T-helper 1 cell treated with Interleukin-12 subunit alpha and Interleukin-12 subunit beta and Interleukin-4 antibody, amounts not matched to agents 30 μg/mL and 1 μg/mL, for 36 hours (primary cell): ENCODE measurements around the gene MATR3.
A peak's percentile ranks its signal among the peaks of the same experiment; 100 is the strongest.

ENCODE experiments used
- H3K27ac Mint-ChIP-seq: one replicate; pipeline ENCODE4 v1.8.0; 2021; ENCODE audit warnings: mild to moderate bottlenecking, mixed read lengths
- H3K27me3 Mint-ChIP-seq: one replicate; pipeline ENCODE4 v1.8.0; 2021; ENCODE audit warnings: low read depth, mixed read lengths
- H3K36me3 Mint-ChIP-seq: one replicate; pipeline ENCODE4 v1.8.0; 2021; ENCODE audit warnings: low read depth, mixed read lengths
- H3K4me1 Mint-ChIP-seq: one replicate; pipeline ENCODE4 v1.8.0; 2021; ENCODE audit warnings: low read depth, mixed read lengths
- H3K4me3 Mint-ChIP-seq: one replicate; pipeline ENCODE4 v1.8.0; 2021; ENCODE audit warnings: mild to moderate bottlenecking, moderate library complexity, mixed read lengths
- H3K9me3 Mint-ChIP-seq: one replicate; pipeline ENCODE4 v1.8.0; 2021; ENCODE audit warnings: mixed read lengths

Gene MATR3, protein sequence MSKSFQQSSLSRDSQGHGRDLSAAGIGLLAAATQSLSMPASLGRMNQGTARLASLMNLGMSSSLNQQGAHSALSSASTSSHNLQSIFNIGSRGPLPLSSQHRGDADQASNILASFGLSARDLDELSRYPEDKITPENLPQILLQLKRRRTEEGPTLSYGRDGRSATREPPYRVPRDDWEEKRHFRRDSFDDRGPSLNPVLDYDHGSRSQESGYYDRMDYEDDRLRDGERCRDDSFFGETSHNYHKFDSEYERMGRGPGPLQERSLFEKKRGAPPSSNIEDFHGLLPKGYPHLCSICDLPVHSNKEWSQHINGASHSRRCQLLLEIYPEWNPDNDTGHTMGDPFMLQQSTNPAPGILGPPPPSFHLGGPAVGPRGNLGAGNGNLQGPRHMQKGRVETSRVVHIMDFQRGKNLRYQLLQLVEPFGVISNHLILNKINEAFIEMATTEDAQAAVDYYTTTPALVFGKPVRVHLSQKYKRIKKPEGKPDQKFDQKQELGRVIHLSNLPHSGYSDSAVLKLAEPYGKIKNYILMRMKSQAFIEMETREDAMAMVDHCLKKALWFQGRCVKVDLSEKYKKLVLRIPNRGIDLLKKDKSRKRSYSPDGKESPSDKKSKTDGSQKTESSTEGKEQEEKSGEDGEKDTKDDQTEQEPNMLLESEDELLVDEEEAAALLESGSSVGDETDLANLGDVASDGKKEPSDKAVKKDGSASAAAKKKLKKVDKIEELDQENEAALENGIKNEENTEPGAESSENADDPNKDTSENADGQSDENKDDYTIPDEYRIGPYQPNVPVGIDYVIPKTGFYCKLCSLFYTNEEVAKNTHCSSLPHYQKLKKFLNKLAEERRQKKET

DNA sequence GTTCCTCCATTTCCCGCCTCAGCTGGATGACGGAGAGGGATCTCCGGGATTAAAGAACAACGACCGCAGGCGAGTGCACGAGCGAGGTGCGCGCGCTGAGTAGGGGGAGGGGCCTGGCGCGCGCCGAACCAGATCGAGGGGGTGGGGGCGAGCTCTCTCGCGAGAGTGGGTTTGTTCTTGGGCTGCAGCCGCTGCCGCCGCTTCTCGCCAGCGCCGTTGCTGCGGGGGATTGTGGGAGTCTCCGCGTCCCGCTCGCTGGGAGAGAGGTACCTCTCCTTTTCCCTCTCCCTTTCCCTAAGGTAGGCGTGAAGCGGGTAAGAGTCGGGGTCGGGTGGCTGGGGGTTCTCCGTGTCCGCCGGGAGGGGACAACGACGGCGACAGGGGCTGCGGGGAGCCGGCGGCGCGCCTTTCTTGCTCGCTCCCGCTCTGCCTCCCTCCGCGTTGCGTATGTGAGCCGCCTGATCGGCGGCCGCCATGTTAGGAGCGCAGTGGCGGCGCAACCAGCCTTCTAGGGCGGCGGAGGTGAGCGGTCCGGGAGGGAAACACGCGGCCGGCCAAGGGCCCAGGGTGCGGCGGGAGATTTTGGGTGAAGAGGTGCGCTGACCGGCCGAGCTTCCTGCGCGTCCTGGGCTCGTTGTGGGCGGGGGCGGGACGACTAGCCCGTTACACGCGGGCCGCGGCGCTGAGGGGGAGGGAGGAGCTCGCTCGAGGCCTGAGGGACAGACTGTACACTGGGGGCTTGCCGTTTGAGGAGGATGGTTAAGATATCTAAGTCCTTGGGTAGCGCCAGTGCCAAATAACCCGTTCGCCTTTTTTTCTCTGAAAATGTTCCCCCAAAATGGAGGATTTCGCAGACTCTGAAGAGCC is at the start of gene MATR3:
TSS of gene MATR3 (plus strand) at position 234 of the 867 bp plus-strand sequence. CDS start 13,676 bp downstream, outside the sequence.
- peak within 1 kb of the TSS; percentile 97 for H3K27ac Mint-ChIP-seq
- no peaks in the 10 kb centered on the region for H3K9me3 Mint-ChIP-seq
- peak within 1 kb of the TSS; percentile 94 for H3K4me3 Mint-ChIP-seq
- H3K27me3 Mint-ChIP-seq = no peaks in the 10 kb centered on the region
- H3K4me1 Mint-ChIP-seq = peaks cover 37% of the 10 kb centered on the region
- H3K36me3 Mint-ChIP-seq = peaks cover 8% of the 10 kb centered on the region

DNA sequence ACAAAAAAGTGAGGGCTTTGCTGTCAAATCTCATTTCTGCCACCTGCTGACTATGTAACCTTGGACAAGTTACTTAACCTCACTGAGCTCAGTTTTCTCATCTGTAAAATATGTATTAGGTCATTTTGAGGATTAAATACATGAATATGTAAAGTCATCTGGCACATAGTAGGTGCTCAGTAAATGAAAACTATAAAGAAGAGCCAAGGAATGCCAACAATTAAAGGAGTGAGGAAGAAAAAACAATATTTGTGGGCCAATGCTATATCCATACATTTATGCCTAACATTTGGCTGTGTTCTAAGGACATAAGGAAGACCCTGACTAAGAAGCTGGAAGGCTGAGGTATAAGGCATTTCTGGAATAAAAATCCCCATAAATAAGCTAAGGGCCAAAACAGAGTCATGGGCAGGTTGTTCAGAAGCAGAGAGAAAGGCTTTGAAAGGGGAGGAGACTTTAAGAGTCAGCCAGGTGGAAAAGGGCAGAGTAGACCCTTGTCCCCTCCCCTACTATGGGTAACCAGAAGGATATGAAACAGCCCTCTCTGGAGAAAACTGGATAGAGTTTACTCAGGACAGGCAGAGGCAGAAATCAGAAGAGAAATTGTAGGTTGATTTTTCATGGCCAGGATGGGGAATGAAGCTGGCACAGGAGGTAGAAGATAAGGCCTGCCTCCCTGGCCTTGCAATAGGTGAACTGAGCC is 47.8 kb upstream of the MATR3 start:
- H3K36me3 Mint-ChIP-seq = no peaks in the 10 kb centered on the region
- H3K4me3 Mint-ChIP-seq = no peak overlapping the region
- peak overlapping the region; percentile 35 for H3K27ac Mint-ChIP-seq
- H3K4me1 Mint-ChIP-seq = peaks cover 8% of the 10 kb centered on the region
- H3K27me3 Mint-ChIP-seq = peaks cover 11% of the 10 kb centered on the region
- H3K9me3 Mint-ChIP-seq = no peaks in the 10 kb centered on the region

DNA sequence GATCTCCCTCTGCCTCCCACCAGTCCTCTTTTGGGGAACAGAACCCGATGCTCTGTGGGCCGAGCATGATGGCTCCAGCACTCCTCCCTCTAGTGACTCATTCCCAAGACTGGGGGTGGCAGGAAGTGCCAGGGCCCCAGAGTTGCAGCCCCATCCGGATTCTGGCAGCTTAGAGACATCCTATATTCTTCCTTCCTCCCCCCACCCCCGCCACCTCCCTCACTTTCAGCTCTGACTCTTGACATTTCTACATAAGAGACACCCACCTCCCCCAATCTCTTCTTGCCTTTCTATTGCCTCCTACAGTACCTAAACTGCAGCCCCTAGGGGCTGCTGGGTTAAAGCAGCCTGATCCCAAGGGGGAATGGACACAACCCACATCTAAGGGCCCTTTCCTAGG is 47.1 kb upstream of the MATR3 start:
- H3K4me3 Mint-ChIP-seq = no peak overlapping the region
- H3K27me3 Mint-ChIP-seq = peaks cover 5% of the 10 kb centered on the region
- peak overlapping the region; percentile 65 for H3K27ac Mint-ChIP-seq
- peaks cover 9% of the 10 kb centered on the region for H3K4me1 Mint-ChIP-seq
- no peaks in the 10 kb centered on the region for H3K9me3 Mint-ChIP-seq
- H3K36me3 Mint-ChIP-seq = no peaks in the 10 kb centered on the region

DNA sequence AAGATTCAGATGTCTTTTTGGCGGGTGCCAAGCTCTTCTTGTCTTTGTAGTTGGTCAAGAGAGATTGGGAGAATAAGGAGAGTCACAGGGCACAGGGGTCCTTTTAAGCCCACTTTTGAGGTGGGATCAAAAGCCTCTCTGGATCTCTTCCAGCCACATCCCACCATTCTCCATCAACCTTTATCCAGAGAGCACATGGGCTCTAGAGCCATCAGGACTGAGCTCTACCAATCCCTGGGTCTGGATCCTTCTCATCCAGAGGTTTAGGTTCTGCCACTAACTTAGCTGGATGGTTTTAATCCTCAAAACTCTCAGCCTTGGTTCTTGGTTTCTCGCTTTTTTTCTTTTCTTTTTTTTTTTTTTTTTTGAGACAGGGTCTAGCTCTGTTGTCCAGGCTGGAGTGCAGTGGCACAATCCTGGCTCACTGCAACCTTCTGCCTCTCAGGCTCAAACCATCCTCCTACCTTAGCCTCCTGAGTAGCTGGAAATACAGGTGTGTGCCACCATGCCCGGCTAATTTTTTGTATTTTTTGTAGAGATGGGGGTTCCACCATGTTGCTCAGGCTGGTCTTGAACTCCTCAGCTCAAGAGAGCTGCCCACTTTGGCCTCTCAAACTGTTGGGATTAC is 44.6 kb upstream of the MATR3 start:
- Mint-ChIP-seq H3K4me1 (peaks cover 9% of the 10 kb centered on the region), H3K27me3 (no peaks in the 10 kb centered on the region), H3K9me3 (no peaks in the 10 kb centered on the region), H3K4me3 (no peak overlapping the region), H3K27ac (no peak overlapping the region), H3K36me3 (no peaks in the 10 kb centered on the region)

DNA sequence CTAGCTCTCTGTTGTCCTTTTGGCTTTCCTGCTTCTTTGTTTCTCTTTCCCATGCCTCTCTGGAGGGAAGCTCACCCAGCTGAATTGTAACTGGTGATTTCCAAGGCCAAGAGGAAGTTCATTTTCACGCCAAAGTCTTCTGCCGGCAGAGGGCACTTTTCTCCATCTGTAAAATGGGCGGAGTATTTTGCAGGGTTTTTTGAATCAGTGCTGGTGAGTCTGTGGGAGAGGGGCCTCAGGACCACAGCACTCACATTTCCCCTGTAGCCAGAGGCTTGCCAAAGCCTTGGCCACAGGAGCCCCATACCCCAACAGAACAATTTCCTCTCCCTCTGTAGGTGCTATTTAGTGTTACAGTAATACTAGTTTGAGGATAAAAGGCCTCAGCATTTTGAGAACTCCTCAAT is 42.3 kb upstream of the MATR3 start:
- Mint-ChIP-seq H3K9me3 (no peaks in the 10 kb centered on the region), H3K36me3 (no peaks in the 10 kb centered on the region), H3K4me3 (no peak overlapping the region), H3K4me1 (peaks cover 8% of the 10 kb centered on the region), H3K27me3 (no peaks in the 10 kb centered on the region), H3K27ac (no peak overlapping the region)

DNA sequence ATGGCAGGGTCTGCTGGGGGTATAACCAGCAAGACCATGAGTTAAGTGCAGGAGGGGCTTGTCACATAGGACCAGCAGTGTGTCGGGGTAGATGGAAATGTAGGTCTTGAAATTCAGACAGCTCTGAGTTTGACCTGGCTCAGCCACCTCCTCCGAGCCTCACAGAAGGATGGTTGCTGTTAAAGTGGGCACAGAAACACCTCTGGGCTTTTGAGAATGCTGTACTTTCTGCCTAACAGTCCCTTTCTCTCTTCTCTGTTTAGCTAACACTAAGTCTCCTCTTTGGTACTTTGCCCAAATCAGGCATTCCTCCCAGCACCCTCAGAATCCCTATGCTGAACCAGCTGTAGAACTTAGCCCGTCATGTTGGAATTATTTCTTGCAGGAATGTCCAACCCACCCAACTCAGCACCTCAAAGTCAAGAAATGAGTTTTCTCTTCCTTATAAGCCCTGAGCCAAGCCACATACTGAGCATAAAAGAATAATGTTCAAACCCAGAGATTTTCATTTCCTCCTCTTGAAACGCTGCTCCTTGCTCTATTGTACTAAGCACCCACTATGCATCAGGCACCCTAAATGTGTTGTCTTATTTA is 41.7 kb upstream of the MATR3 start:
- H3K36me3 Mint-ChIP-seq = no peaks in the 10 kb centered on the region
- peaks cover 3% of the 10 kb centered on the region for H3K4me1 Mint-ChIP-seq
- no peak overlapping the region for H3K27ac Mint-ChIP-seq
- H3K4me3 Mint-ChIP-seq = no peak overlapping the region
- H3K9me3 Mint-ChIP-seq = no peaks in the 10 kb centered on the region
- no peaks in the 10 kb centered on the region for H3K27me3 Mint-ChIP-seq

DNA sequence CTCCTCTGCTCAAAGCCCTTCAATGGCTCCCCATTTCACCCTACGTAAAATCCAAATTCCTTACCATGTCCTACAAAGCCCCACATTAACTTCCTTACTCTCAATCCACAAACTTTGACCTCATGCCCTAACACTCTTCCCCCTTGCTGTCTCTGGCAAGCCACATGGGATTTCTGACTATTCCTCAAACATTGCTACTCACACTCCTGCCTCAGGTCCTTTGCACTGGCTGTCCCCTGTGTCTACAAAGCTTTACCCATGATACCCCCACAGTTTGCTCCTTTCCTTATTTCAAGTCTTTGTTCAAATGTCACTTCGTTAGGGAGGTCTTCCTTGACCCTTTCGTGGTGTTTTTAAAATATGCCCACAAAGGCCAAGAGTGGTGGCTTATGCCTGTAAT is 40.4 kb upstream of the MATR3 start:
- H3K27ac Mint-ChIP-seq = no peak overlapping the region
- H3K27me3 Mint-ChIP-seq = peaks cover 2% of the 10 kb centered on the region
- H3K36me3 Mint-ChIP-seq = no peaks in the 10 kb centered on the region
- H3K4me3 Mint-ChIP-seq = no peak overlapping the region
- no peaks in the 10 kb centered on the region for H3K9me3 Mint-ChIP-seq
- peaks cover 2% of the 10 kb centered on the region for H3K4me1 Mint-ChIP-seq

DNA sequence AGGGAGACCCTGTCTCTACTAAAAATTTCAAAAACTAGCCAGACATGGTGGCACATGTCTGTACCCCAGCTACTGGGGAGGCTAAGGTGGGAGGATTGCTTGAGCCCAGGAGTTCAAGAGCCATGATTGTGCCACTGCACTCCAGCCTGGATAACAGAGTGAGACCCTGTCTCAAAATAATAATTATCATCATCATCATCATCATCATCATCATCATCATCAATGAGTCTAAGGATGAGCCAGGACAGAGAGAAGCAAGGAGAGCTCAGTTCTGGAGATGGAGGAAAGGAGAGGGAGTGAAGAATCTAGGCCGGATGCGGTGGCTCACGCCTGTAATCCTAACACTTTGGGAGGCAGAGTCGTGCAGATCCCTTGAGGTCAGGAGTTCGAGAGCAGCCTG is 36.7 kb upstream of the MATR3 start:
- H3K4me1 Mint-ChIP-seq = peaks cover 1% of the 10 kb centered on the region
- H3K4me3 Mint-ChIP-seq = no peak overlapping the region
- no peaks in the 10 kb centered on the region for H3K9me3 Mint-ChIP-seq
- H3K27me3 Mint-ChIP-seq = peaks cover 33% of the 10 kb centered on the region
- no peaks in the 10 kb centered on the region for H3K36me3 Mint-ChIP-seq
- no peak overlapping the region for H3K27ac Mint-ChIP-seq

DNA sequence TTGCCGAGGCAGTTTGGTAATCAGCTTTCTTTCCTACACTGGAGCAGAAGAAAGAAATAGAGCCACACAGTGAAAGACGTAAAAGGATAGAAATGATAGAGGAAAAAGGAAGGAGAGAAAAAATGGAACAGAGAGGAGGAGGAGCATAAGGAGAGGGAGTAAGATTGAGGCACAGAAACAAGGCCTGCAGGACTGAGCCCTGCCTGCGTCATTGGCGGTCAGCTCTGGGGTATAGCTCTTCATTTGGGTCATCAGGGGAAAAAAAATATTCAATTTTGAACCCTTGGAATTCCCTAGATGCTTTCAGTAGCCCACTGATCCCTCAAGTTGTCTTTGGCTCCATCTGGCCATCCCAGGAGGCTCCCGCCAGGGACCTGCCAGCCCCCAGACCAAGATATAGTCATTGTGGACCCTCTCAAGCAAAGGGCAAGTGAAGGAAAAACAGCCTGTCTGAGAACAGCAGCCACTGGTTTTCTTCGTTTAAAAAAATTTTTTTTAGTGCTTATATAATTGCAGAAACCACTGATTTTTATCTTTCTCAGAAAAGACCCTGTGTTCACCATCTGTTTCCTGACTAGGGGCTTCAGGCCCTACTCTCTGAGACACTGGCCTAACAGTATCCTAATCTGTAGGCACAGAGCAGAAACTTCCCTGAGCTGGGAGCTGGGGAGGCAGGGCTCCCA is 31.3 kb upstream of the MATR3 start:
- no peaks in the 10 kb centered on the region for H3K36me3 Mint-ChIP-seq
- peaks cover 3% of the 10 kb centered on the region for H3K4me1 Mint-ChIP-seq
- no peaks in the 10 kb centered on the region for H3K9me3 Mint-ChIP-seq
- no peak overlapping the region for H3K27ac Mint-ChIP-seq
- no peak overlapping the region for H3K4me3 Mint-ChIP-seq
- H3K27me3 Mint-ChIP-seq = peaks cover 39% of the 10 kb centered on the region

DNA sequence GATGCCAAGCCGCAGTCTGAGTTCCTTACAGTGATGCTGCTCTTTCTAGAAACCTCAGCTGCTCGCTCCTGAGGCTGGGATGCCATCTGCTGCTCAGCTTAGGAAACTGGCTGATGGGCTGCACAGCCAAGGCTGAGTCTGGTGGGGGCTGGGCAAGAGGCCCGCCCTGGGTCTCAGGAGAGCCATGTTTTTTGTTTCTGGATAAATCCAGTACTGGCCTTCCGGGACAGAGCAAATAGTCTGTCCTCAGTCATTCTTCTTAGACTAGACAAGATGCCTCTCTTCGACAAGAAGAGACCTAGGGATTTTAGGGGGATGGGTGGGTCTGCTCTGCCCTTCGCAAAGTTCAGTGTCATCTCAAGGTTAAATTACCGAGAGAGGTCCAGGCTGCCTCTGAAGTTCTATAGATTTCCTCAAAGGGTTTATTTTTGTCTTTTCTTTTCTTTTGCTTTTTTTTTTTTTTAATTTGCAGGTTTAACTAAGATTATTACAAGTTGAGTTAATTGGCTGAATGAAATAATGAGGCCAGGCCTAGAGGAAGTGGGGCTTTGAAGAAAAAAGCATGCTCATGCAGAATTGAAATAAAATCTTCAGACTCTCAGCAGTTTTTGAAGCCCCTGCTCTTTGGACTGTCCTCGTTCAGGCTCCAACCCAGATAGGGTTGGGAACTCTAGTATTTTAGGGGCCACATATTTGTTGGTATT is 30.6 kb upstream of the MATR3 start:
- no peaks in the 10 kb centered on the region for H3K9me3 Mint-ChIP-seq
- no peak overlapping the region for H3K27ac Mint-ChIP-seq
- H3K4me1 Mint-ChIP-seq = peaks cover 3% of the 10 kb centered on the region
- no peaks in the 10 kb centered on the region for H3K36me3 Mint-ChIP-seq
- H3K27me3 Mint-ChIP-seq = peaks cover 39% of the 10 kb centered on the region
- H3K4me3 Mint-ChIP-seq = no peak overlapping the region

DNA sequence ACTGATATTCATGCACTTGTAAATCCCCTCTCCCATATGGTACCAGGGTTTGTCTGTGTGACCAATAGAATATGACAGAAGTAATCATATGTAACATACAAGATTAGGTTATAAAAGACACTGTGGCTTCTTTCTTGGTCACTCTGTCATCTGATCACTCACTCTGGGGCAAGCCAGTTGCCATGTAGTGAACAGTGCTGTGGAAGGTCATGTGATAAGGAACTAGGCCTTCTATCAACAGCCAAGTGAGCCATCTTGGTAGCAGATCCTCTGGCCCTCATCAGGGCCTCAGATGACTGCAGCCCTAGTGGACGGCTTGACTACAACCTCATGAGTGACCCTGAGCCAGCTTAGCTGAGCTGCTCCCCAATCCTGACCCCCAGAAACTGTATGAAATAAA is 30.0 kb upstream of the MATR3 start:
- Mint-ChIP-seq H3K36me3 (no peaks in the 10 kb centered on the region), H3K9me3 (no peaks in the 10 kb centered on the region), H3K4me1 (peaks cover 3% of the 10 kb centered on the region), H3K4me3 (no peak overlapping the region), H3K27ac (no peak overlapping the region), H3K27me3 (peaks cover 33% of the 10 kb centered on the region)

DNA sequence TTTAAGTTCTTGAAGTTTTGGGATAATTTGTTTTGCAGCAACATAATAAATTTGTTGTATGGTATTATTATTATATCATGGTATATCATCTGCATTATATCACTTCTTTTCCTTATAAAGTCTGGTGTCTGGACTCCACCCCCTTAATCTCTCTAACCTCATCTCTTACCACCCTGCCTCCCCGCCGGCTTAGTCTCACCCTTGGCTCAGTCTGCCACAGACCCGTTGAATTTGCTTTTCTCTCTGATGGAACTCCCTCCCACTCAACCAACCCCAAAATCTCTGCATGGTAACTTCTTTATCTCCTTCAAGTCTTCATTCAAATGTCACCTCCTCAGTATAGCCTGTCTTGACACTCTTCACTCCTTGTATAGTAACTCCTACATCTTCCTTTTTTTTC is 29.6 kb upstream of the MATR3 start:
- peaks cover 3% of the 10 kb centered on the region for H3K4me1 Mint-ChIP-seq
- H3K27ac Mint-ChIP-seq = no peak overlapping the region
- no peak overlapping the region for H3K4me3 Mint-ChIP-seq
- no peaks in the 10 kb centered on the region for H3K9me3 Mint-ChIP-seq
- no peaks in the 10 kb centered on the region for H3K36me3 Mint-ChIP-seq
- H3K27me3 Mint-ChIP-seq = peaks cover 29% of the 10 kb centered on the region
